AG04450 (cell line): ENCODE results near the gene LIPC. TPM values are rescaled to one million over a fixed set of nuclear protein-coding genes. Genes with fewer than 3 reads are reported as not detected.

Experiments used
- CTCF ChIA-PET: fragments of 300-600, 350-600 bp; formaldehyde crosslinking; extraction: SDS; loops from one replicate; lab custom pipeline; 2022; ENCODE audit warnings: antibody characterized with exemption, inconsistent platforms; lab: Charles Lee
- POLR2A ChIA-PET: fragments of 350-600 bp; formaldehyde crosslinking; extraction: SDS; loops from one replicate; lab custom pipeline; 2021; ENCODE audit warnings: antibody characterized with exemption, inconsistent platforms; lab: Yijun Ruan, JAX
- DNase-seq: peaks from one replicate; pipeline ENCODE4 v3.0.0-alpha.2; 2011; ENCODE audit warnings: low read depth, low spot score
- H3K27ac ChIP-seq: one replicate; pipeline ENCODE4 v1.5.1; 2012; ENCODE audit warnings: low read depth, low read length, control low read depth
- H3K27me3 ChIP-seq: one replicate; pipeline ENCODE4 v1.6.0; 2012; ENCODE audit warnings: low read length; ENCODE audit not compliant: control insufficient read depth, insufficient read depth
- H3K4me3 ChIP-seq: 2 replicates; pipeline ENCODE4 v1.5.1; 2011; ENCODE audit warnings: mild to moderate bottlenecking, low read depth, low read length, control low read depth
- H3K9me3 ChIP-seq: 2 replicates; pipeline ENCODE4 v1.5.1; 2012; ENCODE audit warnings: low read length; ENCODE audit not compliant: control insufficient read depth, insufficient read depth
- polyA plus RNA-seq: library from polyadenylated mRNA; depleted of rRNA; stranded (reverse); fragments of >200 nt; gene quantifications from 2 replicates; pipeline ENCODE4 v1.2.3, GENCODE V29; 2011
- TF ChIP-seq, protein P1 (sequence below): IDR thresholded peaks from 2 replicates; pipeline ENCODE4 v1.5.1; 2011; ENCODE audit warnings: low read depth, low read length, control low read depth, inconsistent platforms

The LIPC gene
- polyA plus RNA-seq, 1 experiment: 0.82 TPM

DNA sequence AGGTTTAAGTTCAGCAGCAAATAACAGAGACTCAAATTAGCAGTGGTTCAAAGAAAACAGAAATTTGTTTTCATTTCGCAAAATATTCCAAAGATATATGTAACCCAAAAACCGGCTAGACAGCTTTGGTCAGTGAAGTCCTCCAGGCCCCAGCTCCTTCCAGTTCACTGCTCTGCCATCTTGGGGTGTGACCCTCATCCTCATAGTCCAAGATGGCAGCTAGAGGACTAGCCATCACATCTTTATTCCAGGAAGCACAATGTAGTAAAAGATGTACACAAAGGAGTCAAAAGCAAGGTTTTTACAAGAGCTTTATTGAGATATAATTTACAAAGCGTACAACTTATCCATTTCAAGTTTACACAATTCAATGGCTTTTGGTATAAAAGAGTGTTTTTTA, 107.1 kb downstream of the LIPC start:
- Histone ChIP-seq H3K27ac (no peak overlapping the region), H3K4me3 (no peak overlapping the region), H3K27me3 (peaks cover 14% of the 10 kb centered on the region), H3K9me3 (no peaks in the 10 kb centered on the region)
- ChIA-PET CTCF (interaction anchor here (0.9 kb wide), 1 partner anchor 8 kb away, joined by 3 read pairs; no protein-coding TSS in a partner anchor), POLR2A (no interaction called here)
- TF ChIP-seq, protein P1, sequence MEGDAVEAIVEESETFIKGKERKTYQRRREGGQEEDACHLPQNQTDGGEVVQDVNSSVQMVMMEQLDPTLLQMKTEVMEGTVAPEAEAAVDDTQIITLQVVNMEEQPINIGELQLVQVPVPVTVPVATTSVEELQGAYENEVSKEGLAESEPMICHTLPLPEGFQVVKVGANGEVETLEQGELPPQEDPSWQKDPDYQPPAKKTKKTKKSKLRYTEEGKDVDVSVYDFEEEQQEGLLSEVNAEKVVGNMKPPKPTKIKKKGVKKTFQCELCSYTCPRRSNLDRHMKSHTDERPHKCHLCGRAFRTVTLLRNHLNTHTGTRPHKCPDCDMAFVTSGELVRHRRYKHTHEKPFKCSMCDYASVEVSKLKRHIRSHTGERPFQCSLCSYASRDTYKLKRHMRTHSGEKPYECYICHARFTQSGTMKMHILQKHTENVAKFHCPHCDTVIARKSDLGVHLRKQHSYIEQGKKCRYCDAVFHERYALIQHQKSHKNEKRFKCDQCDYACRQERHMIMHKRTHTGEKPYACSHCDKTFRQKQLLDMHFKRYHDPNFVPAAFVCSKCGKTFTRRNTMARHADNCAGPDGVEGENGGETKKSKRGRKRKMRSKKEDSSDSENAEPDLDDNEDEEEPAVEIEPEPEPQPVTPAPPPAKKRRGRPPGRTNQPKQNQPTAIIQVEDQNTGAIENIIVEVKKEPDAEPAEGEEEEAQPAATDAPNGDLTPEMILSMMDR: no peak
- no peak for DNase-seq

DNA sequence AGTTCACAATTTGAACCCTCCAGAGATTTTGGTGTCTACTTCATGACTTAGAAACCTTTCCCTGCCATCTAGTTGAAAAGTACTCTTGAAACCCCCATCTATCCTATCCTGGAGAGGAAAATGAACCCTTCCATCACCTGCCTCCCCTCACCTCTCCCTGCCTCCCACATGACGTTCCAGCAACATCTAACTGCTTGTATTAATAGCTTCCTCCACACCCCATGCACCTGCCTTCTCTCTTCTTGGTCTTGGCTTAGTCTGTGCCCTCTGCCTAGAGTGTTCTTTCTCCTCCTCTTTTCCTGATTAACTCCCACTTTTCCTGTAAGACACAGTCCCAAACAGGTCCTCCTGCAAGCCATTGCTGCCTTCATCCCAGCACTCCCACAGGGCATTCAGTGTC, 107.8 kb downstream of the LIPC start:
- CTCF ChIA-PET: no interaction called here
- H3K9me3 ChIP-seq: no peaks in the 10 kb centered on the region

DNA sequence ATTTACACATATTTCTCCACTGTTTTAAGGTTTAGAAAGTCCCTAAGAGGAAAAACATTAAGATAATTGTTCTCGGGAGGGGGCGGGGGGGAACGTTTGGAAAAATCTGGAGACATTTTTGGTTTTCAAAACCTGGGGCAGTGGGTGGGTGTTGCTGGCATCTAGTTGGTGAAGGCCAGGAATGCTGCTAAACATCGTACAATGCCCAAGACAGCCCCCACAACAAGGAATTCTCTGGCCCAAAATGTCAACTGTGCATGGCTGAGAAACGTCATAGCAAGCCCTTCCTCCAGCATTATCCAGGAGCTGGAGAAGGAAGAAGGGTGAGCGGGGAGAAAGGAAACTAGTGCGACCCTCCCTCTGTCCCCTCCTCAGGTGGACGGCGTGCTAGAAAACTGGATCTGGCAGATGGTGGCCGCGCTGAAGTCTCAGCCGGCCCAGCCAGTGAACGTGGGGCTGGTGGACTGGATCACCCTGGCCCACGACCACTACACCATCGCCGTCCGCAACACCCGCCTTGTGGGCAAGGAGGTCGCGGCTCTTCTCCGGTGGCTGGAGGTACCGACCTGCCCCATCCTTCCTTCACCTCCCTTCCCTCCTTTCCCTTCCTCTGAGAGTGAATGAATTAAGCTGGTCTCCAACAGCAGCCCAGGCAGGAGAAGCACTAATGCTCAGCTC, 109.8 kb downstream of the LIPC start:
- H3K9me3 ChIP-seq: no peaks in the 10 kb centered on the region; the same call in 1 of the 2 replicates
- peaks cover 11% of the 10 kb centered on the region for H3K27me3 ChIP-seq
- no peak for DNase-seq
- TF ChIP-seq, protein P1: no peak
- POLR2A ChIA-PET: no interaction called here
- CTCF ChIA-PET: interaction anchor here (0.5 kb wide), 1 partner anchor 159 kb away, joined by 8 read pairs; no protein-coding TSS in a partner anchor
- no peak overlapping the region for H3K4me3 ChIP-seq
- no peak overlapping the region for H3K27ac ChIP-seq

More for the DNA sequence above, 107.8 kb downstream of the LIPC start:
- Histone ChIP-seq H3K27me3 (peaks cover 14% of the 10 kb centered on the region), H3K4me3 (no peak overlapping the region), H3K27ac (no peak overlapping the region)
- POLR2A ChIA-PET: no interaction called here
- TF ChIP-seq, protein P1: no peak
- no peak for DNase-seq

DNA sequence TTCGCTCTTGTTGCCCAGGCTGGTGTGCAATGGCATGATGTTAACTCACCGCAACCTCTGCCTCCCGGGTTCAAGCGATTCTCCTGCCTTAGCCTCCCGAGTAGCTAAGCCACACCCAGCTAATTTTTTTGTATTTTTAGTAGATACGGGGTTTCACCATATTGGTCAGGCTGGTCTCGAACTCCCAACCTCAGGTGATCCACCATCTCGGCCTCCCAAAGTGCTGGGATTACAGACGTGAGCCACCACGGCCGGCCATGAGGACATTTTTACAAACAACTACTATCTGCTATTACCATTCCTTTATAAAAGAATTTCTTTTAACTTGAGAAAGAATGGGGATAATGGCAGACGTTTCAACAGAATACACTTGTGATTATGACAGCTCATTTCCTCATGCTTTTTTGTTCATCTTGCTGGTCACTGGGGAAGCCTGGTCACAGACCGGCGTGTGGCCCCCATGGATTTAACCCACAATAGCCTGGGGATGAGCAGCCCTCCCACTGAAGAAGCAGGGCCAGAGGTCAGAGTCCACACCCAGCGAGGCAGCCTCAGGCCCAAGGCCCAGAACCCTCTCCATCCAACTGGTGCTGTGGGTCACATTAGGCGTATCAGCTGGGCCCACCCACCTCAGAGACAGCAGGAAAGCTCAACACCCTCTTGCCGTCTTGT, 112.0 kb downstream of the LIPC start:
- no peak overlapping the region for H3K27ac ChIP-seq
- no peak for DNase-seq
- H3K9me3 ChIP-seq: no peaks in the 10 kb centered on the region; the same call in 1 of the 2 replicates
- TF ChIP-seq, protein P1: no peak
- CTCF ChIA-PET: interaction anchor here (0.6 kb wide), 1 partner anchor 37 kb away, joined by 3 read pairs; no protein-coding TSS in a partner anchor
- H3K4me3 ChIP-seq: no peak overlapping the region
- POLR2A ChIA-PET: interaction anchor here (0.7 kb wide), 1 partner anchor 198 kb away, joined by 3 read pairs; no protein-coding TSS in a partner anchor
- H3K27me3 ChIP-seq: peaks cover 2% of the 10 kb centered on the region

DNA sequence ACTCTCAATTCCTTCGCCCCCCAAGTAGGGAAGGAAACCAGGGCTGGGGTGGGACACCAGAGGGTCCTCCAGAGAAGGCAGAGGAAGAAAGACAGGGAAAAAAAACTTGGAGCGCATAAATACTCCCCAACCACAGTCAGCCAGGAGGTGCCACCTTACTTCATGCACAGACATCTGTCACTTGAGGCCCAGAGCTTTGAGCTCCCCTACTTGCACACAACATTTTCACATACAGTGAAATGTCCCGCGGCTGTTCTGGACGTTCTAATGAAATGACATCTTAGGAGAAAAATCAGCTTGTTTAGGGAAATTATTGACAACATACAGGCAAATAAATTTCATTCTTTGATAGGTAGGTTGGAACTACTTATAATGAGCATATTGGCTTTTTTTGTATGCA, 113.0 kb downstream of the LIPC start:
- H3K9me3 ChIP-seq: no peaks in the 10 kb centered on the region; the same call in 1 of the 2 replicates
- no peaks in the 10 kb centered on the region for H3K27me3 ChIP-seq
- POLR2A ChIA-PET: no interaction called here
- CTCF ChIA-PET: interaction anchor here (1.0 kb wide), 1 partner anchor 317 kb away, joined by 4 read pairs; no protein-coding TSS in a partner anchor
- TF ChIP-seq, protein P1: no peak
- no peak for DNase-seq
- H3K27ac ChIP-seq: no peak overlapping the region
- H3K4me3 ChIP-seq: no peak overlapping the region
